ENCODE results near the gene RAB36. TPM values are rescaled to one million over a fixed set of nuclear protein-coding genes. Genes with fewer than 3 reads are reported as not detected.

The RAB36 gene
- total RNA-seq, 1 experiment from 2014 or later: 1.8 TPM

GRCh38 chr22:23152238-23153114 is 7.2 kb downstream of the RAB36 start:
- Mint-ChIP-seq H3K4me3 (no peak overlapping the region), H3K36me3 (no peaks in the 10 kb centered on the region), H3K27me3 (ENCODE audit: low read depth) (peaks cover 4% of the 10 kb centered on the region), H3K27ac (no peak overlapping the region), H3K4me1 (peaks cover 47% of the 10 kb centered on the region), H3K9me3 (no peaks in the 10 kb centered on the region)
- no peak for DNase-seq (ENCODE audit: low spot score)
- ATAC-seq: no peak
- TF ChIP-seq KAT7 (CRISPR knock-in tag; IDR thresholded peaks at IDR 0.05; ENCODE audit: borderline replicate concordance) (no peak), ATF1 (CRISPR knock-in tag; IDR thresholded peaks at IDR 0.05) (no peak)
- CTCF ChIA-PET: interaction anchor here (0.7 to 5.7 kb wide), 3 partner anchors 24 to 193 kb away, joined by 3 to 72 read pairs (median 11); no protein-coding TSS in a partner anchor
- POLR2A ChIA-PET: no interaction called here

- ATAC-seq (no peak), DNase-seq (ENCODE audit: low spot score) (peak; percentile 34)
- ChIA-PET CTCF (interaction anchor here (0.7 to 5.7 kb wide), 8 partner anchors 12 to 811 kb away, joined by 3 to 72 read pairs (median 4); partner anchors contain the start of gene RSPH14), POLR2A (interaction anchor here (0.6 kb wide), 1 partner anchor 9 kb away, joined by 3 read pairs; no protein-coding TSS in a partner anchor)
- Mint-ChIP-seq H3K4me1 (peaks cover 44% of the 10 kb centered on the region), H3K36me3 (no peaks in the 10 kb centered on the region), H3K4me3 (no peak overlapping the region), H3K27ac (no peak overlapping the region), H3K9me3 (no peaks in the 10 kb centered on the region), H3K27me3 (ENCODE audit: low read depth) (no peaks in the 10 kb centered on the region; the same call in 1 of the 2 replicates)
- TF ChIP-seq TCF7 (CRISPR knock-in tag; IDR thresholded peaks at IDR 0.05; ENCODE audit: low read depth) (no peak), GTF2I (CRISPR knock-in tag; conservative IDR thresholded peaks at IDR 0.05) (no peak), ZSCAN18 (CRISPR knock-in tag; IDR thresholded peaks at IDR 0.05) (no peak), MXD4 (CRISPR knock-in tag; IDR thresholded peaks at IDR 0.05; ENCODE audit: borderline replicate concordance) (no peak)
- TF ChIP-seq, protein P1, sequence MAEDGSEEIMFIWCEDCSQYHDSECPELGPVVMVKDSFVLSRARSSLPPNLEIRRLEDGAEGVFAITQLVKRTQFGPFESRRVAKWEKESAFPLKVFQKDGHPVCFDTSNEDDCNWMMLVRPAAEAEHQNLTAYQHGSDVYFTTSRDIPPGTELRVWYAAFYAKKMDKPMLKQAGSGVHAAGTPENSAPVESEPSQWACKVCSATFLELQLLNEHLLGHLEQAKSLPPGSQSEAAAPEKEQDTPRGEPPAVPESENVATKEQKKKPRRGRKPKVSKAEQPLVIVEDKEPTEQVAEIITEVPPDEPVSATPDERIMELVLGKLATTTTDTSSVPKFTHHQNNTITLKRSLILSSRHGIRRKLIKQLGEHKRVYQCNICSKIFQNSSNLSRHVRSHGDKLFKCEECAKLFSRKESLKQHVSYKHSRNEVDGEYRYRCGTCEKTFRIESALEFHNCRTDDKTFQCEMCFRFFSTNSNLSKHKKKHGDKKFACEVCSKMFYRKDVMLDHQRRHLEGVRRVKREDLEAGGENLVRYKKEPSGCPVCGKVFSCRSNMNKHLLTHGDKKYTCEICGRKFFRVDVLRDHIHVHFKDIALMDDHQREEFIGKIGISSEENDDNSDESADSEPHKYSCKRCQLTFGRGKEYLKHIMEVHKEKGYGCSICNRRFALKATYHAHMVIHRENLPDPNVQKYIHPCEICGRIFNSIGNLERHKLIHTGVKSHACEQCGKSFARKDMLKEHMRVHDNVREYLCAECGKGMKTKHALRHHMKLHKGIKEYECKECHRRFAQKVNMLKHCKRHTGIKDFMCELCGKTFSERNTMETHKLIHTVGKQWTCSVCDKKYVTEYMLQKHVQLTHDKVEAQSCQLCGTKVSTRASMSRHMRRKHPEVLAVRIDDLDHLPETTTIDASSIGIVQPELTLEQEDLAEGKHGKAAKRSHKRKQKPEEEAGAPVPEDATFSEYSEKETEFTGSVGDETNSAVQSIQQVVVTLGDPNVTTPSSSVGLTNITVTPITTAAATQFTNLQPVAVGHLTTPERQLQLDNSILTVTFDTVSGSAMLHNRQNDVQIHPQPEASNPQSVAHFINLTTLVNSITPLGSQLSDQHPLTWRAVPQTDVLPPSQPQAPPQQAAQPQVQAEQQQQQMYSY (CRISPR knock-in tag; IDR thresholded peaks at IDR 0.05): no peak
- TF ChIP-seq, protein P2, sequence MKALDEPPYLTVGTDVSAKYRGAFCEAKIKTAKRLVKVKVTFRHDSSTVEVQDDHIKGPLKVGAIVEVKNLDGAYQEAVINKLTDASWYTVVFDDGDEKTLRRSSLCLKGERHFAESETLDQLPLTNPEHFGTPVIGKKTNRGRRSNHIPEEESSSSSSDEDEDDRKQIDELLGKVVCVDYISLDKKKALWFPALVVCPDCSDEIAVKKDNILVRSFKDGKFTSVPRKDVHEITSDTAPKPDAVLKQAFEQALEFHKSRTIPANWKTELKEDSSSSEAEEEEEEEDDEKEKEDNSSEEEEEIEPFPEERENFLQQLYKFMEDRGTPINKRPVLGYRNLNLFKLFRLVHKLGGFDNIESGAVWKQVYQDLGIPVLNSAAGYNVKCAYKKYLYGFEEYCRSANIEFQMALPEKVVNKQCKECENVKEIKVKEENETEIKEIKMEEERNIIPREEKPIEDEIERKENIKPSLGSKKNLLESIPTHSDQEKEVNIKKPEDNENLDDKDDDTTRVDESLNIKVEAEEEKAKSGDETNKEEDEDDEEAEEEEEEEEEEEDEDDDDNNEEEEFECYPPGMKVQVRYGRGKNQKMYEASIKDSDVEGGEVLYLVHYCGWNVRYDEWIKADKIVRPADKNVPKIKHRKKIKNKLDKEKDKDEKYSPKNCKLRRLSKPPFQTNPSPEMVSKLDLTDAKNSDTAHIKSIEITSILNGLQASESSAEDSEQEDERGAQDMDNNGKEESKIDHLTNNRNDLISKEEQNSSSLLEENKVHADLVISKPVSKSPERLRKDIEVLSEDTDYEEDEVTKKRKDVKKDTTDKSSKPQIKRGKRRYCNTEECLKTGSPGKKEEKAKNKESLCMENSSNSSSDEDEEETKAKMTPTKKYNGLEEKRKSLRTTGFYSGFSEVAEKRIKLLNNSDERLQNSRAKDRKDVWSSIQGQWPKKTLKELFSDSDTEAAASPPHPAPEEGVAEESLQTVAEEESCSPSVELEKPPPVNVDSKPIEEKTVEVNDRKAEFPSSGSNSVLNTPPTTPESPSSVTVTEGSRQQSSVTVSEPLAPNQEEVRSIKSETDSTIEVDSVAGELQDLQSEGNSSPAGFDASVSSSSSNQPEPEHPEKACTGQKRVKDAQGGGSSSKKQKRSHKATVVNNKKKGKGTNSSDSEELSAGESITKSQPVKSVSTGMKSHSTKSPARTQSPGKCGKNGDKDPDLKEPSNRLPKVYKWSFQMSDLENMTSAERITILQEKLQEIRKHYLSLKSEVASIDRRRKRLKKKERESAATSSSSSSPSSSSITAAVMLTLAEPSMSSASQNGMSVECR (CRISPR knock-in tag; IDR thresholded peaks at IDR 0.05; ENCODE audit: borderline replicate concordance): no peak
These were observed 8.7 kb downstream of the RAB36 start for GRCh38 chr22:23153994-23154393.

GRCh38 chr22:23154461-23154860 is 9.2 kb downstream of the RAB36 start:
- CTCF ChIA-PET: interaction anchor here (0.7 to 5.7 kb wide), 5 partner anchors 13 to 195 kb away, joined by 3 to 72 read pairs (median 3); partner anchors contain the start of gene RSPH14
- Mint-ChIP-seq H3K27me3 (ENCODE audit: low read depth) (no peaks in the 10 kb centered on the region; the same call in 1 of the 2 replicates), H3K27ac (no peak overlapping the region), H3K36me3 (no peaks in the 10 kb centered on the region), H3K4me3 (no peak overlapping the region), H3K9me3 (no peaks in the 10 kb centered on the region), H3K4me1 (peaks cover 40% of the 10 kb centered on the region)
- ATAC-seq (no peak), DNase-seq (ENCODE audit: low spot score) (no peak)
- POLR2A ChIA-PET: no interaction called here
- TF ChIP-seq, protein P3, sequence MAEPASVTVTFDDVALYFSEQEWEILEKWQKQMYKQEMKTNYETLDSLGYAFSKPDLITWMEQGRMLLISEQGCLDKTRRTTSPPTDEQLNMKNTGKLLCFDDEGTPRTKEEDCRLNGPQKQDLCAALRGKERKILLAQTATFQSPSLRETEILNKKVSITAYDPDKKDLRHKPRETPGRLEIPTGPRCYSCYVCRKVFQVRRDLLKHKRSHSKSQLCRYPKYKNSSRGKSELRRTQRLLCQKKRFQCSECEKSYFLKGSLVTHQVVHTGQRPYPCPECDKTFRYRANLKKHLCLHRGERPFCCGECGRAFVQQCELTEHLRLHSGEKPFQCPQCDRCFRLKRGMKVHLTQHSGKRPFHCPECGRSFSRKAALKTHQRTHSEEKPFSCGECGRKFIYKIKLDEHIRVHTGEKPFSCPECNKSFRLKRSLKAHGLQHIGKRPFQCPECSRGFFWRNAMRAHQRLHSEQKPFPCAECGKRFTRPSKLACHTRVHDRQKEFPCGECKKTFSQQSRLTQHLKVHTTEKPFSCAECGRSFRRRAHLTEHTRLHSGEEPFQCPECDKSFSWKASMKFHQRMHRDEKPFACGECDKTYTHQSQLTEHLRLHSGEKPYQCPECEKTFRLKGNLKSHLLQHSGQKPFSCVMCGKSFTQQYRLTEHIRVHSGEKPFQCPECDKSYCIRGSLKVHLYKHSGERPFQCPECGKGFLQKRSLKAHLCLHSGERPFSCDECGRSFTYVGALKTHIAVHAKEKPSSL (CRISPR knock-in tag; conservative IDR thresholded peaks at IDR 0.05): no peak
- TF ChIP-seq MLX (CRISPR knock-in tag; IDR thresholded peaks at IDR 0.05) (no peak), JAZF1 (CRISPR knock-in tag; IDR thresholded peaks at IDR 0.05) (no peak), NFYB (CRISPR knock-in tag; conservative IDR thresholded peaks at IDR 0.05; ENCODE audit: low read depth) (no peak), FOXP4 (CRISPR knock-in tag; IDR thresholded peaks at IDR 0.05) (no peak), ATF1 (CRISPR knock-in tag; IDR thresholded peaks at IDR 0.05) (no peak), FOXJ3 (CRISPR knock-in tag; IDR thresholded peaks at IDR 0.05; ENCODE audit: borderline replicate concordance) (no peak)
